H1 (cell line): ENCODE measurements around the gene HRH1. TPM values are rescaled to one million over a fixed set of nuclear protein-coding genes. Genes with fewer than 3 reads are reported as not detected.

Experiments used
- CTCF ChIA-PET: fragments of 300-600 bp; sonication (Branson Sonifier 250); formaldehyde crosslinking; loops from one replicate; lab custom pipeline; 2021; ENCODE audit not compliant: partially characterized antibody; lab: Charles Lee
- POLR2A ChIA-PET: fragments of 300-600 bp; sonication (Branson Sonifier 250); formaldehyde crosslinking; loops from one replicate; lab custom pipeline; 2021; ENCODE audit warnings: inconsistent platforms; ENCODE audit not compliant: partially characterized antibody; lab: Charles Lee
- DNase-seq, 2 experiments: peaks; one replicate each; pipeline versions ENCODE4 v3.0.0 to v3.0.0-alpha.2; 2010 to 2022; ENCODE audit warnings: low spot score in 2 of 2, low read depth in 1 of 2, mixed read lengths in 1 of 2
- FAIRE-seq: peaks from 2 replicates; lab custom pipeline; 2011; peaks lifted over from hg19 to GRCh38; lab: Jason Lieb, UNC
- H2AFZ ChIP-seq: 2 replicates; pipeline ENCODE4 v1.8.1; 2012; ENCODE audit warnings: low read length, inconsistent platforms
- H2AK5ac ChIP-seq: 2 replicates; pipeline ENCODE4 v1.6.1; 2013; ENCODE audit warnings: low read depth, low read length
- H2BK120ac ChIP-seq: replicated peaks from 2 replicates; pipeline ENCODE3; 2013; ENCODE audit warnings: low read depth, low read length, inconsistent platforms
- H2BK12ac ChIP-seq: 2 replicates; pipeline ENCODE4 v1.6.1; 2013; ENCODE audit warnings: low read depth, low read length
- H2BK15ac ChIP-seq: 2 replicates; pipeline ENCODE4 v1.6.1; 2013; ENCODE audit warnings: low read length
- H2BK20ac ChIP-seq: 2 replicates; pipeline ENCODE4 v1.6.1; 2013; ENCODE audit warnings: low read length
- H2BK5ac ChIP-seq: 2 replicates; pipeline ENCODE4 v1.6.1; 2013; ENCODE audit warnings: low read depth, low read length
- H3K14ac ChIP-seq: 2 replicates; pipeline ENCODE4 v1.6.1; 2013; ENCODE audit warnings: inconsistent platforms; ENCODE audit not compliant: insufficient read length
- H3K18ac ChIP-seq: 2 replicates; pipeline ENCODE4 v1.6.1; 2013; ENCODE audit warnings: low read length; ENCODE audit errors: extremely low read depth
- H3K23ac ChIP-seq: 2 replicates; pipeline ENCODE4 v1.6.1; 2013; ENCODE audit warnings: inconsistent platforms; ENCODE audit not compliant: insufficient read length
- H3K23me2 ChIP-seq: 2 replicates; pipeline ENCODE4 v1.6.1; 2013; ENCODE audit warnings: low read depth, low read length
- H3K27ac ChIP-seq: 2 replicates; pipeline ENCODE4 v1.6.1; 2011; ENCODE audit warnings: low read depth, low read length, inconsistent platforms
- H3K27me3 ChIP-seq, 4 experiments: replicated peaks in 1 of 4; 1 replicate in 1 of 4; 2 replicates in 3 of 4; pipeline versions ENCODE4 v1.6.1 to v1.8.1; 2011 to 2013; ENCODE audit warnings: low read length in 3 of 4, mild to moderate bottlenecking in 3 of 4, inconsistent platforms in 2 of 4, mixed read lengths in 2 of 4, moderate library complexity in 1 of 4; ENCODE audit not compliant: control insufficient read depth in 3 of 4, insufficient read depth in 3 of 4; ENCODE audit errors: extremely low read depth in 1 of 4
- H3K36me3 ChIP-seq, 4 experiments: 2 replicates each; pipeline versions ENCODE4 v1.6.1 to v1.8.1; 2011 to 2013; ENCODE audit warnings: mild to moderate bottlenecking in 4 of 4, low read length in 3 of 4, moderate library complexity in 2 of 4, control low read depth in 1 of 4, inconsistent platforms in 1 of 4; ENCODE audit not compliant: insufficient read depth in 4 of 4, control insufficient read depth in 2 of 4
- H3K4ac ChIP-seq: replicated peaks from 2 replicates; pipeline ENCODE3; 2013; ENCODE audit warnings: low read length, low read depth, mixed read lengths, inconsistent platforms; ENCODE audit not compliant: insufficient read length
- H3K4me1 ChIP-seq, 4 experiments: replicated peaks in 1 of 4; 1 replicate in 1 of 4; 2 replicates in 3 of 4; pipeline versions ENCODE4 v1.6.1 to v1.8.1; 2011 to 2013; ENCODE audit warnings: low read length in 3 of 4, inconsistent platforms in 2 of 4, mixed read lengths in 1 of 4; ENCODE audit not compliant: insufficient read depth in 4 of 4, control insufficient read depth in 3 of 4
- H3K4me2 ChIP-seq, 2 experiments: 2 replicates each; pipeline versions ENCODE4 v1.6.1 to v1.8.1; 2011 to 2013; ENCODE audit warnings: low read depth in 2 of 2, low read length in 2 of 2, control low read depth in 1 of 2, inconsistent platforms in 1 of 2, mild to moderate bottlenecking in 1 of 2; ENCODE audit not compliant: insufficient read depth in 1 of 2
- H3K4me3 ChIP-seq, 4 experiments: fragments of 200-600, 300-600 bp in 1 of 4; sonication (generic), shearing (Covaris generic), sonication (Bioruptor Twin) in 1 of 4; 2 replicates each; pipeline versions ENCODE4 v1.5.1 to v1.8.1; 2011 to 2016; ENCODE audit warnings: low read length in 4 of 4, low read depth in 3 of 4, control low read depth in 2 of 4, inconsistent platforms in 2 of 4, mild to moderate bottlenecking in 2 of 4, mixed read lengths in 1 of 4, moderate library complexity in 1 of 4; ENCODE audit not compliant: insufficient read depth in 2 of 4; ENCODE audit errors: extremely low read depth in 1 of 4
- H3K56ac ChIP-seq: replicated peaks from 2 replicates; pipeline ENCODE3; 2013; ENCODE audit warnings: low read depth, mild to moderate bottlenecking, mixed read lengths, low read length, inconsistent platforms; ENCODE audit not compliant: insufficient read length
- H3K79me1 ChIP-seq: 2 replicates; pipeline ENCODE4 v1.6.1; 2013; ENCODE audit warnings: low read depth, low read length, control low read depth
- H3K79me2 ChIP-seq, 2 experiments: 2 replicates each; pipeline versions ENCODE4 v1.6.1 to v1.8.1; 2012 to 2013; ENCODE audit warnings: low read length in 2 of 2, mild to moderate bottlenecking in 2 of 2, inconsistent platforms in 1 of 2; ENCODE audit not compliant: insufficient read depth in 2 of 2, control insufficient read depth in 1 of 2
- H3K9ac ChIP-seq, 4 experiments: replicated peaks in 1 of 4; 1 replicate in 1 of 4; 2 replicates in 3 of 4; pipeline versions ENCODE4 v1.6.1 to v1.8.1; 2011 to 2013; ENCODE audit warnings: low read depth in 3 of 4, low read length in 3 of 4, control low read depth in 2 of 4, mild to moderate bottlenecking in 2 of 4, moderate library complexity in 2 of 4, inconsistent platforms in 1 of 4; ENCODE audit errors: extremely low read depth in 1 of 4
- H3K9me3 ChIP-seq, 2 experiments: 2 replicates each; pipeline versions ENCODE4 v1.6.1 to v1.8.1; 2012 to 2013; ENCODE audit warnings: mild to moderate bottlenecking in 2 of 2, moderate library complexity in 2 of 2, control low read depth in 1 of 2, inconsistent platforms in 1 of 2, low read depth in 1 of 2, low read length in 1 of 2, mixed read lengths in 1 of 2; ENCODE audit not compliant: insufficient read depth in 2 of 2
- H4K20me1 ChIP-seq, 2 experiments: replicated peaks in 1 of 2; 2 replicates each; pipeline versions ENCODE3 to v1.8.1; 2011 to 2013; ENCODE audit warnings: inconsistent platforms in 2 of 2, low read length in 2 of 2, mild to moderate bottlenecking in 1 of 2; ENCODE audit not compliant: insufficient read depth in 2 of 2, control insufficient read depth in 1 of 2
- H4K5ac ChIP-seq: 2 replicates; pipeline ENCODE4 v1.6.1; 2013; ENCODE audit warnings: low read length, low read depth, mixed read lengths, inconsistent platforms; ENCODE audit not compliant: insufficient read length
- H4K8ac ChIP-seq: 2 replicates; pipeline ENCODE4 v1.8.0; 2013; ENCODE audit warnings: mild to moderate bottlenecking, moderate library complexity, low read length, inconsistent platforms; ENCODE audit not compliant: insufficient read depth; ENCODE audit errors: extremely low read depth
- H4K91ac ChIP-seq: replicated peaks from 2 replicates; pipeline ENCODE3; 2013; ENCODE audit warnings: low read length, mixed read lengths, inconsistent platforms; ENCODE audit not compliant: insufficient read length
- BCL11A ChIP-seq, 2 experiments: IDR thresholded peaks; one replicate each; pipeline ENCODE4 v1.6.1; 2011; ENCODE audit warnings: low read depth in 2 of 2, low read length in 2 of 2, mild to moderate bottlenecking in 2 of 2
- HDAC2 ChIP-seq, 2 experiments: fragments of 300-600 bp in 1 of 2; sonication (generic) in 1 of 2; IDR thresholded peaks; 2 replicates each; pipeline ENCODE4 v1.6.1; 2011 to 2012; ENCODE audit warnings: low read depth in 2 of 2, low read length in 2 of 2, mild to moderate bottlenecking in 2 of 2, moderate library complexity in 2 of 2, borderline replicate concordance in 1 of 2, inconsistent platforms in 1 of 2
- MAFK ChIP-seq: IDR thresholded peaks from 2 replicates; pipeline ENCODE4 v1.6.1; 2012; ENCODE audit warnings: low read depth, mild to moderate bottlenecking, improper control_type of control experiment, low read length
- PHF8 ChIP-seq: fragments of 200-600 bp; sonication (generic); conservative IDR thresholded peaks from 2 replicates; pipeline ENCODE4 v1.7.1; 2012; ENCODE audit warnings: low read depth, mild to moderate bottlenecking, inconsistent platforms, low read length, moderate library complexity
- SIN3A ChIP-seq, 2 experiments: IDR thresholded peaks in 1 of 2; conservative IDR thresholded peaks in 1 of 2; 2 replicates each; pipeline ENCODE4 v1.6.1; 2011 to 2012; ENCODE audit warnings: low read length in 2 of 2, improper control_type of control experiment in 1 of 2, low read depth in 1 of 2, mild to moderate bottlenecking in 1 of 2
- SIRT6 ChIP-seq: IDR thresholded peaks from one replicate; pipeline ENCODE4 v1.7.1; 2012; ENCODE audit warnings: low read length, inconsistent platforms
- SP2 ChIP-seq: IDR thresholded peaks from 2 replicates; pipeline ENCODE4 v1.6.1; 2012; ENCODE audit warnings: mild to moderate bottlenecking, low read length, inconsistent platforms
- TAF1 ChIP-seq: IDR thresholded peaks from 2 replicates; pipeline ENCODE4 v1.6.1; 2011; ENCODE audit warnings: mild to moderate bottlenecking, low read depth, low read length
- TBP ChIP-seq: IDR thresholded peaks from 2 replicates; pipeline ENCODE4 v1.6.1; 2011; ENCODE audit warnings: low read depth, low read length, improper control_type of control experiment
- WGBS, 2 experiments: shearing (Covaris generic) in 1 of 2; methylation state at CpG; one replicate each; pipeline versions ENCODE4 v1.1.6 to v1.1.7; 2013 to 2015; ENCODE audit warnings: low lambda C conversion rate in 2 of 2, mixed read lengths in 2 of 2, inconsistent platforms in 1 of 2, low coverage in 1 of 2, missing lambda C conversion rate in 1 of 2; ENCODE audit not compliant: insufficient replicate concordance in 2 of 2, insufficient coverage in 1 of 2, insufficient read length in 1 of 2; ENCODE audit errors: extremely low coverage in 1 of 2, missing lambda C conversion rate in 1 of 2; 5-methylcytosine and 5-hydroxymethylcytosine counted together
- polyA plus RNA-seq, 7 experiments: library from polyadenylated mRNA; depleted of rRNA in 3 of 7; stranded (reverse) in 5 of 7; unstranded in 2 of 7; fragments of >200 nt in 5 of 7; fragments of 200-250 nt in 2 of 7; gene quantifications; 1 replicate in 5 of 7; 2 replicates in 1 of 7; 4 replicates in 1 of 7; pipeline versions ENCODE4 v1.2.1 to v1.2.3, GENCODE V29; 2011 to 2013; ENCODE audit warnings: missing spikeins in 2 of 7, mixed read lengths in 2 of 7
- total RNA-seq: library from RNA; stranded (reverse); fragmentation: NEBNext Ultra II Directional; extraction: Animal tissue kit (Norgen Biotek cat#: 25700); gene quantifications from 2 replicates; pipeline ENCODE4 v1.2.1, GENCODE V29; 2021

The HRH1 gene
- total and polyA plus RNA-seq, 2 of the 8 experiments (the other 6 are each of a cell fraction or from before 2014, with no cell fraction given), result 0.11 TPM; not detected in 1

GRCh38 chr3:11186318-11186692 is 32.0 kb downstream of the HRH1 start:
- WGBS, 2 experiments, result 85% methylated on average over 1 of the region's 1 CpG; no CpG with 5 or more reads in 1 of the 2 experiments
- Histone ChIP-seq H3K56ac (no peak overlapping the region), H2BK5ac (no peak overlapping the region), H3K4me1 (peaks cover 0 to 3% (median 0%) of the 10 kb centered on the region in 4 experiments; a peak in 1 of 7 replicates), H3K9ac (no peak overlapping the region), H3K27me3 (no peaks in the 10 kb centered on the region), H3K4me2 (no peak overlapping the region), H2AFZ (no peak overlapping the region), H2BK20ac (no peak overlapping the region), H3K4ac (no peak overlapping the region), H4K91ac (no peak overlapping the region), H3K18ac (no peak overlapping the region), H2BK120ac (no peak overlapping the region), H3K9me3 (no peaks in the 10 kb centered on the region), H4K8ac (no peak overlapping the region), H2BK12ac (no peak overlapping the region), H4K20me1 (peaks cover 0 to 2% of the 10 kb centered on the region in 2 experiments), H3K23ac (no peak overlapping the region), H3K23me2 (no peaks in the 10 kb centered on the region), H3K36me3 (no peaks in the 10 kb centered on the region), H3K27ac (no peak overlapping the region), H2BK15ac (no peak overlapping the region), H3K4me3 (no peak overlapping the region), H3K79me2 (no peaks in the 10 kb centered on the region), H2AK5ac (no peak overlapping the region), H3K79me1 (no peaks in the 10 kb centered on the region), H4K5ac (no peak overlapping the region), H3K14ac (no peak overlapping the region)
- DNase-seq (no peak), FAIRE-seq (no peak)
- CTCF ChIA-PET, result interaction anchor here (0.6 to 2.1 kb wide), 5 partner anchors 9 to 552 kb away, joined by 3 to 6 read pairs (median 3); no protein-coding TSS in a partner anchor
- POLR2A ChIA-PET, result interaction anchor here (0.6 kb wide), 1 partner anchor 175 kb away, joined by 3 read pairs; no protein-coding TSS in a partner anchor
- TF ChIP-seq SIN3A (conservative IDR thresholded peaks at IDR 0.05 in 1 of 2, IDR thresholded peaks at IDR 0.05 in 1 of 2; ENCODE audit: low read depth in 1 of 2, low read length in 2 of 2) (no peak), TAF1 (no peak), MAFK (no peak), SIRT6 (no peak), SP2 (no peak), BCL11A (IDR thresholded peaks at IDR 0.05; ENCODE audit: low read depth in 2 of 2, low read length in 2 of 2) (no peak), TBP (no peak), PHF8 (no peak), HDAC2 (IDR thresholded peaks at IDR 0.05; ENCODE audit: borderline replicate concordance in 1 of 2, low read depth in 2 of 2, low read length in 2 of 2) (no peak)
